ENCODE data around the gene ZBTB8A.
"Not testable (repeated sequence)": the region's sequence is repeated elsewhere in the genome, so short reads cannot be mapped to it uniquely, and the experiment has no call there.

Gene ZBTB8A

GRCh38 chr1:32619701-32620485 lies 80.7 kb downstream of the ZBTB8A start:
- DNase-seq, result no peak

GRCh38 chr1:32622205-32622604 lies 83.0 kb downstream of the ZBTB8A start:
- no peak for DNase-seq

- no peak for DNase-seq
Measured at GRCh38 chr1:32622806-32623681, 83.8 kb downstream of the ZBTB8A start.

- DNase-seq, result no peak
Measured at GRCh38 chr1:32623775-32624174, 84.5 kb downstream of the ZBTB8A start.

- DNase-seq, result no peak
Measured at GRCh38 chr1:32626176-32626575, 86.9 kb downstream of the ZBTB8A start.

- DNase-seq, result no peak
Measured at GRCh38 chr1:32627596-32628162, 88.5 kb downstream of the ZBTB8A start.

- DNase-seq, result not testable (repeated sequence)
Measured at GRCh38 chr1:32630173-32630572, 90.9 kb downstream of the ZBTB8A start.

GRCh38 chr1:32632829-32633228 lies 93.6 kb downstream of the ZBTB8A start:
- DNase-seq, result no peak

- no peak for DNase-seq
Measured at GRCh38 chr1:32635508-32636277, 96.5 kb downstream of the ZBTB8A start.

GRCh38 chr1:32636914-32637645 lies 97.9 kb downstream of the ZBTB8A start:
- DNase-seq, result no peak

GRCh38 chr1:32639489-32640075 lies 100.4 kb downstream of the ZBTB8A start:
- no peak for DNase-seq

- not testable (repeated sequence) for DNase-seq
Measured at GRCh38 chr1:32642292-32642827, 103.1 kb downstream of the ZBTB8A start.

GRCh38 chr1:32644426-32644825 lies 105.2 kb downstream of the ZBTB8A start:
- no peak for DNase-seq

- DNase-seq, result no peak
Measured at GRCh38 chr1:32647308-32648134, 108.3 kb downstream of the ZBTB8A start.

GRCh38 chr1:32650248-32650751 lies 111.1 kb downstream of the ZBTB8A start, which contains the start of gene ZBTB8OS:
Gene ZBTB8OS, minus strand, starts transcription at chr1:32650550. Its CDS starts 21 bp downstream, at chr1:32650529.
- DNase-seq, result peak; percentile 47 to 95 (median 82)

- peak; percentile 60 to 99 (median 95) for DNase-seq
Measured at GRCh38 chr1:32650752-32651460, 111.7 kb downstream of the ZBTB8A start, which contains the start of gene RBBP4. Gene RBBP4, plus strand, starts transcription at chr1:32651208. Its CDS starts 99 bp downstream, at chr1:32651307.

GRCh38 chr1:32651461-32652073 lies 112.3 kb downstream of the ZBTB8A start:
- DNase-seq, result peak in 6 of 56 donors; percentile 37 to 70 (median 54)

Measured in nucleus accumbens (tissue), 56 donors.